Measurements from ENCODE around the gene NAGPA.
A peak's percentile ranks its signal among the peaks of the same experiment; 100 is the strongest.
"Not testable (repeated sequence)": the region's sequence is repeated elsewhere in the genome, so short reads cannot be mapped to it uniquely, and the experiment has no call there.

The NAGPA gene

GRCh38 chr16:5033256-5034166 is at the start of gene NAGPA:
Gene NAGPA (minus strand): TSS chr16:5033935. CDS start chr16:5033914, 21 bp downstream.
- peak; percentile 25 for DNase-seq

GRCh38 chr16:5080996-5081395 is 47.3 kb upstream of the NAGPA start:
- not testable (repeated sequence) for DNase-seq

- DNase-seq, result not testable (repeated sequence)
Observed at GRCh38 chr16:5080461-5080860, 46.7 kb upstream of the NAGPA start.

GRCh38 chr16:5078626-5079025 is 44.9 kb upstream of the NAGPA start:
- no peak for DNase-seq

- DNase-seq, result no peak
Observed at GRCh38 chr16:5077304-5077703, 43.6 kb upstream of the NAGPA start.

- DNase-seq, result no peak
Observed at GRCh38 chr16:5075637-5076036, 41.9 kb upstream of the NAGPA start.

- DNase-seq, result not testable (repeated sequence)
Observed at GRCh38 chr16:5073771-5074170, 40.0 kb upstream of the NAGPA start.

GRCh38 chr16:5073279-5073629 is 39.5 kb upstream of the NAGPA start:
- no peak for DNase-seq

GRCh38 chr16:5072334-5073278 is 38.9 kb upstream of the NAGPA start:
- DNase-seq, result no peak

GRCh38 chr16:5071681-5072333 is 38.1 kb upstream of the NAGPA start, which contains the start of gene ALG1:
Gene ALG1 (plus strand): TSS chr16:5071843. CDS start chr16:5071850, 7 bp downstream.
- DNase-seq, result peak; percentile 45

GRCh38 chr16:5071341-5071680 is 37.6 kb upstream of the NAGPA start:
- no peak for DNase-seq

GRCh38 chr16:5070431-5071186 is 36.9 kb upstream of the NAGPA start:
- DNase-seq, result no peak

- no peak for DNase-seq
Observed at GRCh38 chr16:5069854-5070253, 36.1 kb upstream of the NAGPA start.

GRCh38 chr16:5069048-5069447 is 35.3 kb upstream of the NAGPA start:
- DNase-seq, result no peak

GRCh38 chr16:5066511-5066910 is 32.8 kb upstream of the NAGPA start:
- DNase-seq, result no peak

- DNase-seq, result no peak
Observed at GRCh38 chr16:5065813-5066212, 32.1 kb upstream of the NAGPA start, which contains the start of gene C16orf89. Gene C16orf89 (minus strand): TSS chr16:5065956. CDS start chr16:5065908, 48 bp downstream.

- no peak for DNase-seq
Observed at GRCh38 chr16:5065326-5065725, 31.6 kb upstream of the NAGPA start.

- DNase-seq, result no peak
Observed at GRCh38 chr16:5064915-5065314, 31.2 kb upstream of the NAGPA start.

GRCh38 chr16:5062790-5063765 is 29.3 kb upstream of the NAGPA start:
- no peak for DNase-seq

- no peak for DNase-seq
Observed at GRCh38 chr16:5062051-5062450, 28.3 kb upstream of the NAGPA start.

- no peak for DNase-seq
Observed at GRCh38 chr16:5060073-5060641, 26.4 kb upstream of the NAGPA start.

Data from GF-D8 (cell line).